Fibroblast of skin of abdomen (primary cell): ENCODE measurements around the gene FOXN1.

Experiments
- DNase-seq: peaks from one replicate; pipeline ENCODE4 v3.0.0-alpha.2; 2013

The FOXN1 gene

DNA sequence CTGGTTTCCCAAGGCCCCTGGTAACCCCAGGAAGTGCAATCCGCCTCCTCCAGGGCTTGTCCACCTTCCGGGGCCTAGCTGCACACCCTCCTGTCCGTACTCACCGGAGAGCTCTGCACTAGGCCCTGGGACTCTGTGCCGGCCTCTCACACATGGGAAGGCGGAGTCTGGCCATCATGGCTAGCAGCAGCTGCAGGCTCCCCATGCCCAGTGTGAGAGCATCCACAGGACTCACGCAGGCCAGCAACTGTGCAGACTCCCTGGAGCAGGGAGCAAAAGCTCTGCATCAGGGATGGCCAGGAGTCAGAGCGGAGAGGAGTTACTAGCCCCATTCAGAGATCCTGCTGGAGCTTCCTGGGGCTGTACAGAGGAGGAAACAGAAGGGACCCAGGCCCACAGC, 20.2 kb downstream of the FOXN1 start:
- no peak for DNase-seq

DNA sequence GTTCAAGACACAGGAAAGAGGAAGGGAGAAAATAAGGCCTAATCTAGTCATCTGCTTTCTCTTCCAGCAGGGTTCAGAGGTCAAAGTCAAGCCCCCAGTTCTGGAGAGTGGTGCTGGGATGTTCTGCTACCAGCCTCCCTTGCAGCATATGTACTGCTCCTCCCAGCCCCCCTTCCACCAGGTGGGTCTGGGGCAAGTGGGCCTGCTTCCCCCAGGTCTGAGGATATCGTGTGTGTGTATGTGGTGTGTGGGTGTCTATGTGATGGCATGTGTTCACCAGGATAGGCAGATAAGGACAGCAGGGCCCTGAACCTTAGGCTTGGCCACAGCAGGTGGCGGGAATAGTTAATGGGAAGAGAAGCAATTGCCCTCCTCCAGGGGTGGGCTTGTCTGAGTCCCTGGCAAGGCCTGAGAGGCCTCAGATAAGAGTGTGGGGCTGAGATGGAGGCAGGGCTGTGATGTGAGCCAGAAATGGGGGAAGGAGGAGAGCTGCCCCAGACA, 21.1 kb downstream of the FOXN1 start:
- DNase-seq, result no peak

DNA sequence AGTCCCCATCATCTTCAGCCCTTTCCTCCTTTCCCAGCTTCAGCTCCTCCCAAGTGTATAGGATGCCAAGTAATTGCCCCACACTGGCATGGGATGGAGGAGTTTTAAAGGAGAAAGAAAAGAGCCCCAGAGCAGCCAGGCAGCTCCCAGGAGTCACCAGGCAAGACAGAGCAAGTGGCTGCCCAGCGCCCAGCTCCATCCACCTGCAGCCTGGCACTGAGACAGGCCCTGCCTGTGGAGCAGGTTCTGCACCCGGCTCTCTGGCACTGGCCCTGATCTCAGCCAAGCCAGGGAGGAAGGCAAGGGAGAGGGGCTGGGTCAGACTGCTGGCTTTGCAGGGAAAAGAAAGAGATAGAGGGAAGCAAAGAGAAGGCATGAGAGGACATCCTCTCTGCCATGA, 21.7 kb downstream of the FOXN1 start:
- DNase-seq, result no peak

DNA sequence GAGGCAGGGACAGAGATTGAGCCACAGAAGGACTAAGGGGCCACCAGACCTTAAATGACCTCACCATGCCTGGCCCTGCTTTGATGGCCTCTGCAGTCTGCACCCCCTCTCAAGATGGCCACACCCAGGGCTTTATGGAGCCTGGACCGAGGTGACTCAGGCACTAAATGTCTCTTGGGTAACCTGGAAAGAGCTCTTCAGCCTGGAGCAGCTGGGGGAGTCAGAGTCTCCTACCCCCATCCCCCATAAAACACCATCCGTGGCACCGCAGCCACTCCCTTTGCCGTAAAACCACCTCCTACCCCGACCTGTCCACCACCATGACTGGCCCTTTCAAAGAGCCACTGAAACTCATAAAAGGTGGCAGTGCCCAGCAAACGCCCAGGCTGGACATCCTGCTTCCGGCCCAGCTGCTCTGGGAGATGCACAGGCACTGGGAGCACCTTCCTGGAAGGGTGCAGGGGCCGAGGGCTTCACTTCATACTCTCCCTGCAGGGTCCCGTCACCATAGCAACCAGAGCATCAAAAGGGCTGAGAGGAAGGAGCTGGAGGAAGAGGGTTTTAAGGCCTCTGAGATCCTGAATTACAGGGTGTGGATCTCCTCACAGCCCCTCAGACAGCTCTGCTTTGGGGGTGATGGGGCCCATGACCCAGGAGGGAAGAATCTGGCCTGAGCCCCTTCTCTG, 22.3 kb downstream of the FOXN1 start:
- DNase-seq, result no peak

GRCh38 chr17:28529013-28529400, 22.9 kb downstream of the FOXN1 start:
- no peak for DNase-seq

DNA sequence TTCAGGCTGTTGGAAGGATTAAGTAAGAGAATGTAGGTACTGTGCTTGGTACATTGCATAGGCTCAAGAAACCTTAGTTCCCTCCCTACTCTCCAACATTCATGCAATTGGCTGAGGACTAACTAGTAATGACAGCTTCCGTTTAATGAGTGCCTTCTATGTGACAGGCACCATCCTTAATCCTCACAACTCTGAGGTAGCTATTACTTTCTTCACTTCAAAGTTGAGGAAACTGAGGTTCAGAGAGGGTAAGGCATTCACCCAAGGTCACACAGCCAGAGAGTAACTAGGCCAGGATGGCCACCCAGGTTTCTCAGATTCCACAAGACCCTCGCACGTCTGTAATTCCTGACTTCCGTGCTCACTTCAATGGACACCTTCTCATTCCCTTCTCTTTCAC, 24.1 kb downstream of the FOXN1 start:
- DNase-seq, result no peak

DNA sequence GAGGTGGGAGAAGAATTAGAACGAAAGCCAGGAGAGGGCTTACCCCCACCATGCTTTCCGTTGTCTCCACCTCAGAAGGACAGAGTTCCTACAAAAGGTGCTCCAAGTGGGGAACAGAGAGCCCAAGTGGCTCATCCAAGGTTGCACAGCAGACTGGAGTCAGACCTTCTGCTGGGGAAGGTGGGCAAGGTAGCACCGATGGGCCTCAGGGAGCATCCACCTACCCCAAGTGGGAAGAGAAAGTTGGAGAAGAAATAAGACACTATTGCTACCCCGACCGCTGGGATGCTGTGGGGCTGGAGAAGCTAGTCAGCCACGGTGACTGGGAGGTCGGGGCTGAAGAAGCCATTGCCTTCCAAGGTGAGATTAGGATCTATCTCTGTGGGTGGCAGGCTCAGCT, 24.8 kb downstream of the FOXN1 start:
- no peak for DNase-seq

GRCh38 chr17:28532050-28532960, 26.2 kb downstream of the FOXN1 start:
- DNase-seq, result no peak

DNA sequence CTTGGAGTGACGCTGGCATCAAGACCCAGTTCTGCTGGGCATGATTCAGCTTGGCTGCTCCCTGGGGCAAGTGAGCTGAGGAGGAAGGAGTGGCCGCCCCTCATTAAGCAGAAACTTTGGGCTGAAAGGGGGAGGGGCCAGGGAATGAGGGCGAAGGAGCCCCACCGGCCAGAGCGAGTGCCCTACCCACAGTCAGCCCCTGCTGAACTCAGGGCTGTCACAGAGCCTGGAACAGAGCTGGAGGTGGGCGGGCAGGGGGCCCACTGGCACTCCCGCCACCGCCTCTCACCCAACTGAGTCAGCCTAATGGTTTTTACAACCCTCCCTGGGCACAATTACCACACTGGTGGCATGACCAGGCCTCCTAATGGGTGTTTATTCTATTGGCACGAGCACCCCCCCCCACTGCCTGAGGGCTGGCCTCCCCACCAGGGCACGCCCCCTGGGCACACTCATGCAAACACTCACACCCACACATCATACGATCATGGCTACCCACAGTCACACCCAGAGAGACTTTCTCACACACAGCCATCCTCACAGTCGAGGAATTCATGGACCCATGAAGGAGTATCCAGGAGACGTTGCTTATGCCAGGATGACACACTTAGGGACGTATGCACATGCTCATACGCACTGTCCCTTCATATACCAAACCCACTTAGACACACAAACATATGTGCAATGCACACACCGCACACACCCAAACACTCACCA, 27.1 kb downstream of the FOXN1 start:
- DNase-seq, result no peak

DNA sequence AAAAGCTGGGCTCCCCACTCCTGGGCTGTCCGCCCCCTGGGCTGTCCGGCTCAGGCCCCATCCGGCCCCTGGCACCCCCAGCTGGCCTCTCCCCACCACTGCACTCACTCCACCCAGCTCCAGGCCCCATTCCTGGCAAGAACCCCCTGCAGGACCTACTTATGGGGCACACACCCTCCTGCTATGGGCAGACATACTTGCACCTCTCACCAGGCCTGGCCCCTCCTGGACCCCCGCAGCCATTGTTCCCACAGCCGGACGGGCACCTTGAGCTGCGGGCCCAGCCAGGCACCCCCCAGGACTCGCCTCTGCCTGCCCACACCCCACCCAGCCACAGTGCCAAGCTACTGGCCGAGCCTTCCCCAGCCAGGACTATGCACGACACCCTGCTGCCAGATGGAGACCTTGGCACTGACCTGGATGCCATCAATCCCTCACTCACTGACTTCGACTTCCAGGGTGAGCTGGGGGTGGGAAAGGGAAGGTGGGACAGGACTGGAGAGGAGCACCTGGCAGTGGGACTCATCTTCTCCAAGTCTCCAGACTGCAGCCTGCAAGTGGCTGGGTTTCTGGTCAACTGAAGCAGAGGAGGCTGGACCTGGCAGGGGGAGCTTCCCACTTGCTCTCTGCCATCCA, 28.7 kb downstream of the FOXN1 start:
- no peak for DNase-seq

- DNase-seq, result no peak
Measured at GRCh38 chr17:28536532-28537218, 30.5 kb downstream of the FOXN1 start.

- DNase-seq, result no peak
Measured at GRCh38 chr17:28537219-28537610, 31.1 kb downstream of the FOXN1 start.

DNA sequence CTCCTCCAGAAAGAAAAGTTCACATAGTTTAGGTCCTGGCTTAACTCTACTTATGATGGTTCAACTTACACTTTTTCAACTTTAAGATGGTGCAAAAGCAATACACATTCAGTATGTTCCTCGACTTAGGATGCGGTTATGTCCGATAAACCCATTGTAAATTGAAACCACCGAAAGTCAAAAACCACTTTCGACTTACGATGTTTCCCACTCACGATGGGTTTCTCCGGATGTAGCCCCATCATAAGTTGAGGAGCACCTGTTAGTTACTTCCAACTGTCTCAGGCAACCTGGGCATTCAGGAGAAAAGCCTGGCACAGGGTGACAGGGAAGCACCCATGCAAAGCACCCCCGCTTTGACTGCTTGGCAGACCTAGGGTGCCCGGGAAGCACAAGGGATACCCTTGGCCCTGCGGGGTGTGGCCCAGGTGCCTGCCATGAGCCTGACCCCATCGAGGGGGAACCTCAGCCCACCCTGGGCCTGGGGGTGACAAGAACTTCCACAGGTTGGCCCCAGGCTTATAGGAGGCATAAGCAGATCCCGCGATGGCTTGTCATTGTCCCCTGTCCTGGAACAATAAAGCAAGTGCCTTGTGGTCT, 32.2 kb downstream of the FOXN1 start:
- DNase-seq, result no peak

GRCh38 chr17:28540231-28540630, 34.1 kb downstream of the FOXN1 start:
- DNase-seq, result no peak

DNA sequence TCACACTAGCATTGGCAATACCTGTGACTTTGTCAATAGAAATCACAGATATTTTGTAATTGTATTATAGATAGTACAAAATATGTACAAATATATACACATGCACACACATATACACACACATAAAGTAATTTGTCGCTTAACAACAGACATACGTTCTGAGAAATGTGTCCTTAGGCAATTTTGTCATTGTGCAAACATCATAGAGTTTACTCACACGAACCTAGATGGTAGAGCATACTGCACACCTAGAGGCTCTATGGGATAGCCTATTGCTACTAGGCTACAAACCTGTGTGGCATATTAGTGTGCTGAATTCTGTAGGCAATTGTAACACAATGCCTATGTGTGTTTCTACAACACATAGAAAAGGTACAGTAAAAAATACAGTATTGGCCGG, 35.3 kb downstream of the FOXN1 start:
- DNase-seq, result no peak

DNA sequence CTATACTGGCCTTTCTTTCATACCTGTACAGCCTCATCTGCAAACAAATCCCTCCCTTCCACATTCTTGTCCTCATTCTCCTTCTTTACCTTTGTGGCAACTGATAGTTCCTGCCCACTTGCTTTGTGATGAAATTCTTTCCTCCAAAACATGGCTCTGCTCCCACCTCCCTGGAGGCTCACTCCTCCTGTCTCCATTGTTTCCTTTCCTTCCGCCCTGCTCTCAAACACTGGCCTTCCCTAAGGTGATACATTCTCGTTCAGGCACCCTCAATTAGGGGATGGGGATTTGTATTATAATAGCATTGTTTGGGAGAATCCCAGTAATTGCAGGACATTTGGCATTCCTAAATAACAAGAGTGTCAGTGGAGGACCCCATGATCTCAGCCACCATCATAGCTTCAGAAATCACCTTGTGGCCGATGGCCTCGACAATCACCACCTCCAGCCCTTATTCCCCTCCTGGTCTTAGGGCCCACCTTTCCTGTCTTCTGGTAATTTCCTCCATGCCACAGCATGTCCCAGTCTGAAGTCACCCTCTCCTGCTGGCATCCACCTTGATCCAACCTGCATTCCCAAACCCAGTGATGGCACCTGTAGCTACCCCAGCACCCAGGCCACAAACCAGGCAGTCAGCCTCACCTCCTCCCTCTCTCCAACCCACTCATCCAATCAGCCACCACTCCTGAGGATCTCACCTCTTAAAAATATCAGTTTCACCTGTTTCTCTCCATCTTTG, 38.4 kb downstream of the FOXN1 start:
- DNase-seq, result no peak

GRCh38 chr17:28545141-28545503, 39.0 kb downstream of the FOXN1 start:
- DNase-seq, result no peak

DNA sequence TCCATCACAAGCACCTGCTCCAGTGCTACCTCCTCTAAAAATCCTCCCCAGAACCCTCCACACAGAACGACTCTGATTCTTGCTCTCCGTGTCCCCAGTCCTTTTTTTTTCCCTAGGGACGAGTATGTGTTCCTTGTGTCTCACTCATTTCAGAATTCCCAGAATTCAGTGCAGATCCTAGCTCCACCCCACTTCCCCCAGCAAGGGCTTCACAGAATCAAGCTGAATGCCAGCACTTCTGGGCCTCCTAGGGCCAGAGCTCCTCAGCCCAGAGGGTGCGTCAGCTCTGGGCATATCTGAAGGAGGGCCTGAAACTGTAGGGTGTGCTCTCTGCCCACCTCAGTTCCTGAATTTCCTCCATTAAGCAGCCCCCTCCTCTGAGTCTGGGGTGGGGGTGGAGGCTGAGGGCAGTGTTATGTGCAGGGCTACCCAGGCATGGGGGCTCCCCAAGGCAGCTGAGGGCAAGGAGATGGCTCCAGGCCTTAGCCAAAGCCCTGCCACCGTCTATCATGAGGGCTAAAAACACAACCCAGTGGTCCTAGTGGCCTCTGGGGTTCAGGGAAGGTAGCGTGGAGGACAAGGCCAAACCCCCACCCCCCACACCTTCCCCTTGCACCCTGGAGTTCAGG, 39.8 kb downstream of the FOXN1 start:
- DNase-seq, result no peak

DNA sequence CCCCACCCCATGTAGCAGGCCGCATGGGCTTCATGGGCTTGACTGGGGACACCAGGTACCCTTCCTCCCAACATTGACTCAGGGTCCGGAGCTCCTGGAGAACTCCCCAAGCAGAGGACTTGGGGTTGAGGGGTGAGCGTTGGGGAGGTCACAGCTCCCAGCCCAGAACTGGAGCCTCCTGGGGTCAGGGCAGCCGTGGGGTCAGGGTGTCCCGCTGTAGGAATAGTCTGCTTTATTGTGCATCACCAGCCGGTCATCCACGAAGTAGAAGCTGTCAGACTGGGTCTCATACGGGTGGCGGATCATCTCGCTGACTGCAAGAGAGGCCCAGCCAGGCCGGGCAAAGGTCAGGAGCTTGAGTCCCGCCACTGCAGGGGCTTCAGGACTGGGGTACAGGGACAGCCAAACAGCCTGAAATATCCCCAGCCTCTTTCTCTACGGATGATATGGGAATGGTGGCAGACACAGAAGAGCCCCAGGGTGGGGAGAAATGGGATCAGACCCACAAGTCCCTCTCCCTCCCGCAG, 41.0 kb downstream of the FOXN1 start:
- DNase-seq, result no peak
